Cardiac fibroblast (primary cell): ENCODE results near the gene RAB26.

ENCODE experiments used
- DNase-seq, 2 donors: peaks; one replicate each; pipeline versions ENCODE4 v3.0.0 to v3.0.0-alpha.2; 2010; ENCODE audit warnings: low read depth in 2 of 2
- H3K4me3 ChIP-seq, 2 donors: replicated peaks in 1 of 2; 1 replicate in 1 of 2; 2 replicates in 1 of 2; pipeline ENCODE4 v1.5.1; 2011; ENCODE audit warnings: low read depth in 2 of 2, low read length in 2 of 2, mild to moderate bottlenecking in 2 of 2, moderate library complexity in 1 of 2
- CTCF ChIP-seq: IDR thresholded peaks from one replicate; pipeline ENCODE4 v1.5.1; 2011; ENCODE audit warnings: low read depth, mild to moderate bottlenecking, low read length, inconsistent platforms

Gene RAB26

DNA sequence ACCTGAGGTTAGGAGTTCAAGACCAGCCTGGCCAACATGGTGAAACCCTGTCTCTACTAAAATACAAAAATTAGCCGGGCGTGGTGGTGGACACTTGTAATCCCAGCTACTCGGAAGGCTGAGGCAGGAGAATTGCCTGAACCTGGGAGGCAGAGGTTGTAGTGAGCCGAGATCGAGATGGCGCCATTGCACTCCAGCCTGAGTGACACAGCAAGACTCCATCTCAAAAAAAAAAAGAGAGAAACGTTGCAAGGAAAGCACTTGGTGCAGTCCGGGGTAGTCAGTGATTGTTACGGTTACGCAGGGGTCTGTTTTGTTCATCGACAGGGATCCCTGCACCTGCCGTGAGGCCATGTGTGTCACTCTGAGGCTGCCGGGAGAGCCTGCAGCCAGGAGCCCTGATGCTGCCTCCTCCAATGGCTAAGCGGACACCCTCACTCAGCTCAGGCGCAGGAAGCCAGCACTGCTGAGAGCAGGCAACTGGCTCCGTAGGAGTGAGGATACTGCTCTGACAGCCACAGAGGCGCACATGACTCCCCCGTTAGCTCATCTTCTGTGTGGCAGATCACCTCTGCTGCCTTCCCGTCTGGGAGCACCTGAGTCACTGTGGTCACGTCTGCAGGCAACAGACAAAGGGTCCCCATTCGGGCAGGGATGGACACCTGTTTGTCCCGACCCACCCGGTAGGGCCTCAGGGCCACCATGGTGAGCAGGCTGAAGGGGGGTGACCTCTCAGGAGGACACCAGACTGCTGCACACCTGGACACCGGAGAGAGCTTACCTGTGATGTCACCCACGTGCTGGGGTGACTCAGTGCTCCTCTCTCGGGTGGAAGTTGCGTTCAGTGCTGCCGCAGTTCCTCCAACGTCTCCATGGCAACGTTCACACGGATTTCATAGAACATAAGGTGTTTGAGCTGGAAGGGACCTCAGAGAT is 5.2 kb upstream of the RAB26 start:
- H3K4me3 ChIP-seq = no peak overlapping the region
- no peak for TF ChIP-seq CTCF
- no peak for DNase-seq

- no peak for DNase-seq
- TF ChIP-seq CTCF = no peak
- H3K4me3 ChIP-seq = no peak overlapping the region
Observed at GRCh38 chr16:2143878-2144485, 4.4 kb upstream of the RAB26 start.

DNA sequence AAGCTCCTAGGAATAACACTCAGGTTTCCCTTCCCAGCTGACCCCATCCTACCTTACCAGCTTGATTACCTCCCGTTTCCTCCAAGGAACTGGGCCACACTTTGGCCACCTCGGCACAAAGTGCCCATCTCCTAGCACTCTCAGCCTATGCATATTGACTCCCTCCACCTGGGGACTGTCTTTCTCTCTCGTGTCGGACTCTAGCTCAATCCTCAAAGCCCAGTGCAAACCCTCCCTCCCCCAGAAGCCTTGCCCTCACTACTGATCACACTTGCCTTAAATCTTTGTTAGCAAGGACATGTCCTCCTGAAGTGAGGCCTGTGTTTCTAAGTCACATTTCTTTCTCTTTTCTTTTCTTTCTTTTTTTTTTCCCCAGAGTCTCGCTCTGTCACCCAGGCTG is 2.6 kb upstream of the RAB26 start:
- DNase-seq = no peak
- no peak overlapping the region for H3K4me3 ChIP-seq
- no peak for TF ChIP-seq CTCF

GRCh38 chr16:2147378-2147777 is 1.0 kb upstream of the RAB26 start:
- no peak overlapping the region for H3K4me3 ChIP-seq
- no peak for DNase-seq
- no peak for TF ChIP-seq CTCF

DNA sequence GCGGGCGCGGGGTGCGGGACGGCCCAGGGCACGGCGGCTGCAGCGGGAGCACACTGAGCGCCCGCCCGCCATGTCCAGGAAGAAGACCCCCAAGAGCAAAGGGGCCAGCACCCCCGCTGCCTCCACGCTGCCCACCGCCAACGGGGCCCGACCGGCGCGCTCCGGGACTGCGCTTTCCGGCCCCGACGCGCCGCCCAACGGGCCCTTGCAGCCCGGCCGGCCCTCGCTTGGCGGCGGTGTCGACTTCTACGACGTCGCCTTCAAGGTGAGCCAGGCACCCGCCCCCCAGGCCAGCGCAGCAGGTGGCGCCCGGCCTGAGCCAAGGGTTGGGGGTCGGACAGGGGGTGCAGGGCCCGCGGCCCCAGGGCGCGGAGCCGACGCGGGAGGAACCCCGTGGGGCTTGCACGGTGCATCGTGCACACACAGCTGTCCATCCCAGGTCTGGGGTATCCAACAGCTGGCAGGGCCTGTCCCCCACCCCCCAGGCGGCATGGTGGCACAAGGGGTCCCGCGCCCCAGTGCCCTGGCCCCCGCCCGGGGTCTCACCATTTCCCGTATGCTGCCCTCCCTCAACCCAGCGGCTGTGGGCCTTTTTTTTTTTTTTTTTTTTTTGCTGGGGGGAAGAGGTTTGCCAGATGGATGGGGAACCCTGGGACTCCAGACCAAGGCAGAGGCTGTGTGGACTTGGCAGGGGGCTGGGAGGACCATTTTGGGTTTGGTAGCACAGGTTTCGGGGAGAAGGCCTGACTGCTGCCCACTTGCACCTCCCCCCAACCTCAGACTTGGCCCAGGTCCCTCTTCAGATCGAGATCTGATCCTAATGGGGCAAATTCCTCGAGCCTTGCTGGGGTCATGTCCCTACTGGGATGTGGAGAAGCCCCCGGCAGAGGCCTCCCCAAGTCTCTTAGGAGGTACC is 547 bp downstream of the RAB26 start:
- H3K4me3 ChIP-seq = peak overlapping the region; percentile 25 to 33
- DNase-seq = peak in 1 of 2 donors; percentile 19
- TF ChIP-seq CTCF = no peak

GRCh38 chr16:2149630-2150417 is 1.4 kb downstream of the RAB26 start:
- peak in 1 of 2 donors; percentile 20 for DNase-seq
- no peak overlapping the region for H3K4me3 ChIP-seq
- no peak for TF ChIP-seq CTCF
